ENCODE data around the gene RAD50. TPM values are rescaled to one million over a fixed set of nuclear protein-coding genes. Genes with fewer than 3 reads are reported as not detected.
"Not testable (repeated sequence)": the region's sequence is repeated elsewhere in the genome, so short reads cannot be mapped to it uniquely, and the experiment has no call there.

The RAD50 gene
- total and polyA plus RNA-seq, 5 experiments from 2014 or later = 12.0 to 36.1 (median 30.2) TPM

DNA sequence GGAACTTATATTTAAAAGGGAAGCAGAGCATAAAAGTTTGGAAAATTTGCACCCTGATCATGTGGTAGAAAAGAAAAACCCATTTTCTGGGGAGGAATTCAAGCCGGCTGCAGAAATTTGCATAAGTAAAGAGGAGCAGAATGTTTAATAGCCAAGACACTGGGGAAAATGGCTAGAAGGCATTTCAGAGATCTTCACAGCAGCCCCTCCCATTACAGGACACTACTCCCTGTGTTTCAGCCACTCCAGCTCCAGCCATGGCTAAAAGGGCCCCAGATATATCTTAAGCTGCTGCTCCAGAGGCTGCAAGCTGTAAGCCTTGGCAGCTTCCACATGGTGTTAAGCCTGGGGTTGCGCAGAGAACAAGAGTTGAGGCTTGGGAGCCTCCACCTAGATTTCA is 7.8 kb downstream of the RAD50 start:
- peaks cover 16 to 32% (median 20%) of the 10 kb centered on the region in 3 donors for H3K36me3 Mint-ChIP-seq
- DNase-seq, H3K27ac Mint-ChIP-seq, POLR2A ChIA-PET, H3K4me3 Mint-ChIP-seq, H3K9me3 Mint-ChIP-seq, H3K27me3 Mint-ChIP-seq, ATAC-seq: not testable (repeated sequence)
- H3K4me1 Mint-ChIP-seq = peaks cover 2 to 22% (median 13%) of the 10 kb centered on the region in 4 donors

DNA sequence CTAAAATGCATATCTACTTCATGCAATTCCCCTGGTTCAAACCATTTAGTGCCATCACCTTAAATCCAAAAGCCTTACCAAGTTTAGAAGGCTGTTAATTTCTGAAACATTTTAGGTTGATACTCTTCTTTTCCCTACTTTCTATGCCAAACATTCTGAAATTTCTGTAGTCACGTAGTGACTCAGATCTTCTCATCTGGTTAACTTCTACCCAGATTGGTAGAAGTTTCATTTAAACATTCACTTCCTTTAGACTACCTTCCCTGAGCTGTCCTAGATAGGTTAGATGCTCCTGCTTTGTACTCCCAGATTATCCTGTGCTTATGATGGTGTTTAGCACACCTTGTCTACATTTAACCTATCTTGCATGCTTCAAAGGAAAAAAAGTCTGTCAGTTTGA is 9.9 kb downstream of the RAD50 start:
- peaks cover 0 to 8% (median 0%) of the 10 kb centered on the region in 9 donors for H3K9me3 Mint-ChIP-seq
- DNase-seq (no peak), ATAC-seq (no peak)
- peaks cover 6 to 34% (median 16%) of the 10 kb centered on the region in 4 donors for H3K4me1 Mint-ChIP-seq
- H3K27ac Mint-ChIP-seq = peak overlapping the region in 1 of 10 donors; percentile 28
- H3K27me3 Mint-ChIP-seq = no peaks in the 10 kb centered on the region
- peaks cover 16 to 51% (median 24%) of the 10 kb centered on the region in 3 donors for H3K36me3 Mint-ChIP-seq
- H3K4me3 Mint-ChIP-seq = no peak overlapping the region
- POLR2A ChIA-PET = interaction anchor here (1.2 kb wide), 1 partner anchor 7 kb away, joined by 3 read pairs; no protein-coding TSS in a partner anchor

DNA sequence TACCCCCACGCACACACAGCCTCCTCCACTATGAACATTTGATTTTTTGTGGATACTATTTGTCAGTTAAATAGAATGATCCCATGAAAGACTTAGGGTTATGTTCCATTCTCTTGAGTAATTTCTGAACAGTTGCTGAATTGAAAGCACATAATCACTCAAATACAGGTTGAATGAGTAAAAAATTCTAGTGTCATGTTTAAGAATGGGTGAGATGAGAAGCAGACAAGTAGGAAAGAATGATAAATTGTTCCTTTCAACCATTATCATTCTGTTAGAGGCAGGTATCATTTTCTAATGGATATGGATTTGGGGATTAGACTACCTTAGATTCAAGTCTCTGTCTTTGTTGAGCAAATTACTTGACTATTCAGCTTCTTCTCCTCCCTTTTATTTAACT is 19.3 kb downstream of the RAD50 start:
- POLR2A ChIA-PET = no interaction called here
- Mint-ChIP-seq H3K4me3 (no peak overlapping the region), H3K36me3 (peaks cover 25 to 78% (median 47%) of the 10 kb centered on the region in 3 donors), H3K9me3 (no peaks in the 10 kb centered on the region), H3K27me3 (no peaks in the 10 kb centered on the region), H3K27ac (no peak overlapping the region), H3K4me1 (peaks cover 0 to 20% (median 12%) of the 10 kb centered on the region in 4 donors)
- DNase-seq = no peak
- no peak for ATAC-seq

DNA sequence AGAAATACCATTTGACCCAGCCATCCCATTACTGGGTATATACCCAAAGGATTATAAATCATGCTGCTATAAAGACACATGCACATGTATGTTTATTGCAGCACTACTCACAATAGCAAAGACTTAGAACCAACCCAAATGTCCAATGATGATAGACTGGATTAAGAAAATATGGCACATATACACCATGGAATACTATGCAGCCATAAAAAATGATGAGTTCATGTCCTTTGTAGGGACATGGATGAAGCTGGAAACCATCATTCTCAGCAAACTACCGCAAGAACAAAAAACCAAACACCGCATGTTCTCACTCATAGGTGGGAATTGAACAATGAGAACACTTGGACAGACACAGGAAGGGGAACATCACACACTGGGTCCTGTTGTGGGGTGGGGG is 27.8 kb downstream of the RAD50 start:
- H3K4me3 Mint-ChIP-seq, H3K9me3 Mint-ChIP-seq, POLR2A ChIA-PET, H3K27me3 Mint-ChIP-seq, H3K27ac Mint-ChIP-seq, ATAC-seq, H3K4me1 Mint-ChIP-seq, DNase-seq: not testable (repeated sequence)
- peaks cover 14 to 83% (median 42%) of the 10 kb centered on the region in 3 donors for H3K36me3 Mint-ChIP-seq

DNA sequence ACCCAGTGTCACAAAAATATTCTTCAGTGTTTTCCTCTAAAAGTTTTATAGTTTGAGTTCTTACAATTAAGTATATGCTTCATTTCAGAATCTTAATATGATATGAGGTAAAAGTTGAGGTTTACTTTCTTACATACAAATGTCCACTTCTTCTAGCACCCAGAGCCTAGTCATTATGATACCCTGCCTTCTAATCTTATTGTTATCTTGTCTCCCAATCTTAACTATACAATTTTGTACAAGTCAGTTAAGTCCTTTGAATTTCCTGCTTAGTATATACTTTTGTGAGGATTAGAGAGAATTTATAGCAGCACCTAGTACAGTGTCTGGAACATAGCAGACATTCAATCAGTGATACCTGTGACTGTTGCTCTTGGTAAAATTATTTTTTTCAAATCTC is 29.3 kb downstream of the RAD50 start:
- POLR2A ChIA-PET = interaction anchor here (0.5 kb wide), 1 partner anchor 215 kb away, joined by 3 read pairs; no protein-coding TSS in a partner anchor

DNA sequence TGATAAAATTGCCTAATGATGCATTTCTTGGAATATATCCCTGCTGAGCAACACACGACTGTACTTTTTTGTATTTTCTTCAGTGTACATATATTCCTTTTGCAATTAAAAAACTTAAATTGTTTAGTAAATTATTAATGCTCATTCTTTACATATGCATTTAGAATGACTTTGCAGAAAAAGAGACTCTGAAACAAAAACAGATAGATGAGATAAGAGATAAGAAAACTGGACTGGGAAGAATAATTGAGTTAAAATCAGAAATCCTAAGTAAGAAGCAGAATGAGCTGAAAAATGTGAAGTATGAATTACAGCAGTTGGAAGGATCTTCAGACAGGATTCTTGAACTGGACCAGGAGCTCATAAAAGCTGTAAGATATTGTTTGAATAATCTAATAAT is 32.7 kb downstream of the RAD50 start:
- H3K27ac Mint-ChIP-seq = no peak overlapping the region
- H3K36me3 Mint-ChIP-seq = peaks cover 8 to 80% (median 25%) of the 10 kb centered on the region in 3 donors
- POLR2A ChIA-PET = no interaction called here
- H3K4me1 Mint-ChIP-seq = peaks cover 0 to 2% (median 0%) of the 10 kb centered on the region in 4 donors
- ATAC-seq (no peak), DNase-seq (no peak)
- H3K4me3 Mint-ChIP-seq = no peak overlapping the region
- H3K27me3 Mint-ChIP-seq = no peaks in the 10 kb centered on the region
- H3K9me3 Mint-ChIP-seq = no peaks in the 10 kb centered on the region

More for the DNA sequence above, 29.3 kb downstream of the RAD50 start:
- peaks cover 0 to 2% (median 0%) of the 10 kb centered on the region in 4 donors for H3K4me1 Mint-ChIP-seq
- no peaks in the 10 kb centered on the region for H3K27me3 Mint-ChIP-seq
- ATAC-seq (no peak), DNase-seq (no peak)
- no peak overlapping the region for H3K4me3 Mint-ChIP-seq
- H3K36me3 Mint-ChIP-seq = peaks cover 18 to 88% (median 47%) of the 10 kb centered on the region in 3 donors
- H3K9me3 Mint-ChIP-seq = no peaks in the 10 kb centered on the region
- no peak overlapping the region for H3K27ac Mint-ChIP-seq

DNA sequence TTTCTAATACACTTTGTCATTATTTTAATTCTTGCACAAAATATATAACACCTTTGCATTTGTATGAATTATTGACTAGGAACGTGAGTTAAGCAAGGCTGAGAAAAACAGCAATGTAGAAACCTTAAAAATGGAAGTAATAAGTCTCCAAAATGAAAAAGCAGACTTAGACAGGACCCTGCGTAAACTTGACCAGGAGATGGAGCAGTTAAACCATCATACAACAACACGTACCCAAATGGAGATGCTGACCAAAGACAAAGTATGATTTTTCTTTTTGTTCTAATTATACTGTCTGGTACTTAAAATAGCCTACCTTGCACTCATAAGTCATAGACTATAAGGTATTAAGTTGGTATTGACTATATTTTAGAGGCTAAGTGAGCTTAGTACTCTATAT is 34.4 kb downstream of the RAD50 start:
- no peak overlapping the region for H3K27ac Mint-ChIP-seq

DNA sequence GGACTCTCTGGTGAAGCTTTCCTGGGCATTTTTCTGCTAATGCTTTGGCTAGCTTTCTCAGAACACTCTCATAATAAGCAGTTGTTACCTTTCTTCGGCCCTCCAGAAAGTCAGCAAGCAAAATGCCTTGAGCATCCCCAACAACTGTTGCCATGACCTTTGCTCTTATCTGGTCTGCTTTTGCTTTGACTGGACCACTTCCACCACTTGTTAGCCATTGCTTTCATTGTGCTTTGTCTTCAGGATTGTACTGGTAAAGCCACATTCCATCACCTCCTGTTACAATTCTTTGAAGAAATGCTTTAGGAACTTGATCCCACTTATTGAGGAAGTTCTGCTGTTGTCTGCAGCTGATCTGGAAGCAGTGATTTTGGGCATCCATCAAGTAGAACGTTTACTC is 35.7 kb downstream of the RAD50 start:
- DNase-seq (no peak), ATAC-seq (no peak)
- Mint-ChIP-seq H3K4me3 (no peak overlapping the region), H3K27ac (no peak overlapping the region), H3K4me1 (peaks cover 0 to 2% (median 0%) of the 10 kb centered on the region in 4 donors), H3K36me3 (peaks cover 8 to 86% (median 30%) of the 10 kb centered on the region in 3 donors), H3K9me3 (no peaks in the 10 kb centered on the region), H3K27me3 (no peaks in the 10 kb centered on the region)
- POLR2A ChIA-PET = no interaction called here

More for the DNA sequence above, 34.4 kb downstream of the RAD50 start:
- peaks cover 0 to 2% (median 0%) of the 10 kb centered on the region in 4 donors for H3K4me1 Mint-ChIP-seq
- H3K4me3 Mint-ChIP-seq = no peak overlapping the region
- ATAC-seq = no peak
- H3K36me3 Mint-ChIP-seq = peaks cover 8 to 84% (median 28%) of the 10 kb centered on the region in 3 donors
- POLR2A ChIA-PET = no interaction called here
- DNase-seq = peak in 1 of 10 donors; percentile 3
- H3K27me3 Mint-ChIP-seq = no peaks in the 10 kb centered on the region
- H3K9me3 Mint-ChIP-seq = no peaks in the 10 kb centered on the region

DNA sequence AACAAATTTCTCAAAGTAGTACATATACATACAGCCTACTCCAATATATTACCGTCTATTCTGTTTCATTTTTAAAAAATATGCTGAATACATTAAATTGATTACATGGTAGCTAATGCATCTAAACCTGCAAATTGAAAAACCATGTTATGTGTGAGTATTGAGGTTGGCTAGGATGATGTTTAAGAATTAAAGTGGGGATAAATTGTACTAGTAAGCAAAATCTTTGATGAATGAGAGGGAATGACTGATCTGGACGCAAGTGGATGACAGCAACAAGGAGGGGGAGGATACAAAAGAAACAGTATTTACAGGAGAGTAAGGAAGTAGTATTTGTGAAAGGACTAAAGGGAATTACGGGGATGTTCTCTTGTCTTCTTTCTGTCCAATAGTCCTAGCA is 37.4 kb downstream of the RAD50 start:
- POLR2A ChIA-PET = no interaction called here
- no peaks in the 10 kb centered on the region for H3K9me3 Mint-ChIP-seq

DNA sequence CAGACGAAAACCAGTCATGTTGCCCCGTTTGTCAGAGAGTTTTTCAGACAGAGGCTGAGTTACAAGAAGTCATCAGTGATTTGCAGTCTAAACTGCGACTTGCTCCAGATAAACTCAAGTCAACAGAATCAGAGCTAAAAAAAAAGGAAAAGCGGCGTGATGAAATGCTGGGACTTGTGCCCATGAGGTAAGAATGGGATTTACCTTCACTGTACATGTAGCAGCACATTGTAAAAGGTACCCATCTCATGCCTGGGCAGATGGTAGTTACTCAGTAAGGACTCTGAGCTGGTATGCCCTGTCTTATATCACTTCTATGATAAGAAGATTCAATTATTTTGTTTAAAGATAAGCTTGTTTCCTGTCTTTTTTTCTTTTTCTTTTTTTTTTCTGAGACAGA is 38.8 kb downstream of the RAD50 start:
- DNase-seq (no peak), ATAC-seq (no peak)
- Mint-ChIP-seq H3K4me1 (peaks cover 0 to 2% (median 0%) of the 10 kb centered on the region in 4 donors), H3K27ac (no peak overlapping the region), H3K4me3 (no peak overlapping the region), H3K36me3 (peaks cover under 1 to 83% (median 23%) of the 10 kb centered on the region in 3 donors), H3K27me3 (no peaks in the 10 kb centered on the region), H3K9me3 (no peaks in the 10 kb centered on the region)
- POLR2A ChIA-PET = no interaction called here

More for the DNA sequence above, 37.4 kb downstream of the RAD50 start:
- DNase-seq = no peak
- H3K4me1 Mint-ChIP-seq = peaks cover 0 to 2% (median 0%) of the 10 kb centered on the region in 4 donors
- peaks cover 4 to 87% (median 25%) of the 10 kb centered on the region in 3 donors for H3K36me3 Mint-ChIP-seq
- no peaks in the 10 kb centered on the region for H3K27me3 Mint-ChIP-seq
- no peak for ATAC-seq
- H3K27ac Mint-ChIP-seq = peak overlapping the region in 1 of 10 donors; percentile 0
- no peak overlapping the region for H3K4me3 Mint-ChIP-seq

DNA sequence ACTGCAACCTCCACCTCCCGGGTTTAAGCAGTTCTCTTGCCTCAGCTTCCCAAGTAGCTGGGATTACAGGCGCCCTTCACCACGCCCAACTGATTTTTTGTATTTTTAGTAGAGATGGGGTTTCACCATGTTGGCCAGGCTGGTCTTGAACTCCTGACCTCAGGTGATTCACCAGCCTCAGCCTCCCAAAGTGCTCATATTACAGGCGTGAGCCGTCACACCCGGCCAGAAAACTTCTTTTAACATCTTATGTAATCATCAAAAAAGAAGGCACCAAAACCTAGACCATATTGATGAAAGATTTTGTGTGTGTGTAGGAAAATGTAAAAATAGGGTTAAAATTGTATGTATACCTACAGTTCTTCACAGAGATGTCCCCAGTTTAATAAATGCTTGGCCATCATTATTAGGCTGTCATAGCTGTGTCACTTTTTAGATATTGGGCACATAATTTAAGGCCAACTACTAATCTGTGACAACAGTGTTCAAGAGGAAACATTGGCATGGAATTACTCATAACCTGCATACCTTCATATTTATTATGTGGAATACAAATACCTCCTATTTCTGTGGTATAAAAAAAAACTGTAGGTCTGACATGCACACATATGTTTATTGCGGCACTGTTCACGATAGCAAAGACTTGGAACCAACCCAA is 44.4 kb downstream of the RAD50 start:
- Mint-ChIP-seq H3K4me3 (no peak overlapping the region), H3K36me3 (peaks cover 11 to 82% (median 20%) of the 10 kb centered on the region in 3 donors), H3K27ac (peak overlapping the region in 1 of 10 donors; percentile 10), H3K27me3 (no peaks in the 10 kb centered on the region), H3K9me3 (no peaks in the 10 kb centered on the region), H3K4me1 (peaks cover 0 to 3% (median 0%) of the 10 kb centered on the region in 4 donors)
- ATAC-seq (no peak), DNase-seq (no peak)
- POLR2A ChIA-PET = no interaction called here

DNA sequence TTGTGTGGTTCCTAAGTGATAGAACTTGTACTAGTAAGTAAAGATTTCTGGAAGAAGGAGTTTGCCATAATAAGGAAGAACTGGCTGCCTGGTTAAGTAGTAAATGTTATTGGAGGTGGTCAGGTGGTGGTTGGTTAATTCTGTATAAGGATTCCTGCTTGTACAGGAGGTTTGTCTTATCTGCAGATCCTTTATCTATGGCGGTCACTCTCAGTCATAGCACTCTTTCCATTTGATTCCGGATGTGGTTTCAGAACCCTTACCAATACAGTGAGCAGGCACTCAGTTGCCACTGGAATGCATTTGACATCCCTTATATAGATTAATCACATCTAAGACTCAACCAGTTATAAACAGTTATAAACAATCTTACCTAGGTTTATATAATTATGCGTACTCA is 50.3 kb downstream of the RAD50 start:
- DNase-seq (no peak), ATAC-seq (no peak)
- peaks cover 0 to 4% (median 0%) of the 10 kb centered on the region in 9 donors for H3K9me3 Mint-ChIP-seq
- H3K27ac Mint-ChIP-seq = peak overlapping the region in 1 of 10 donors; percentile 25
- peaks cover 24 to 86% (median 44%) of the 10 kb centered on the region in 3 donors for H3K36me3 Mint-ChIP-seq
- POLR2A ChIA-PET = no interaction called here
- H3K4me3 Mint-ChIP-seq = no peak overlapping the region
- no peaks in the 10 kb centered on the region for H3K4me1 Mint-ChIP-seq
- no peaks in the 10 kb centered on the region for H3K27me3 Mint-ChIP-seq

DNA sequence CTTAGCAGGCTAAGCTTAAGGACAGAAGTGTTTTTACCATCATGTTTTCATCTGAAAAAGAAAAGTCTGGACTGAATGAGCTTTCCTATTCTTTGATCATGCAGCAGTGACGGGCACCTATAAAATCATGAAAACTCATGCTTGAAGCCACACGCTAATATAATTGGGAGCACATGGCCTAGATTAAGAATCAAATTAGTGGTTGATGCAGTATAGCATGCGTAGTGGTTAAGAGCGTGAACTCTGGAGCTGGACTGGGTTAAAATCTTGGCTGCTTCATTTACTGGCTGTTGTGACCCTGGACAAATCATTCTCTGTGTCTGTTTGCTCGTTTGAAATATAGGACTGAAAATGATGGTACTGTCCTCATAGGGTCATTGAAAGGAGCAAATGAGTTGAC is 51.3 kb downstream of the RAD50 start:
- H3K27ac Mint-ChIP-seq = no peak overlapping the region
- H3K27me3 Mint-ChIP-seq = no peaks in the 10 kb centered on the region
- DNase-seq = no peak
- peaks cover 24 to 89% (median 48%) of the 10 kb centered on the region in 3 donors for H3K36me3 Mint-ChIP-seq
- ATAC-seq = no peak
- no peaks in the 10 kb centered on the region for H3K4me1 Mint-ChIP-seq
- H3K9me3 Mint-ChIP-seq = peaks cover 0 to 4% (median 0%) of the 10 kb centered on the region in 9 donors
- H3K4me3 Mint-ChIP-seq = no peak overlapping the region
- POLR2A ChIA-PET = no interaction called here
